PC-9 (cell line): ENCODE measurements around the gene GATAD2A. TPM values are rescaled to one million over a fixed set of nuclear protein-coding genes. Genes with fewer than 3 reads are reported as not detected.
A peak's percentile ranks its signal among the peaks of the same experiment; 100 is the strongest.

Experiments used
- BruUV-seq: library from RNA; stranded (reverse); fragments of 400-500 nt; replicated peaks from 2 replicates; lab custom pipeline; 2021; lab: Mats Ljungman, UMichigan
- CTCF ChIA-PET: fragments of 300-600 bp; sonication (Branson Sonifier 250); formaldehyde crosslinking; loops from one replicate; lab custom pipeline; 2022; ENCODE audit warnings: antibody characterized with exemption; lab: Charles Lee
- POLR2A ChIA-PET: fragments of 300-600 bp; sonication (Branson Sonifier 250); formaldehyde crosslinking; loops from one replicate; lab custom pipeline; 2022; ENCODE audit warnings: antibody characterized with exemption; ENCODE audit not compliant: unreplicated experiment; lab: Charles Lee
- DNase-seq, 2 experiments: peaks; one replicate each; pipeline versions ENCODE4 v3.0.0 to v3.0.0-alpha.2; 2015 to 2022; ENCODE audit warnings: mixed read lengths in 1 of 2
- H2AFZ ChIP-seq: fragments of 200-600 bp; sonication (generic); 2 replicates; pipeline ENCODE4 v1.8.1; 2017; ENCODE audit warnings: antibody characterized with exemption
- H3F3A ChIP-seq: fragments of 200-600 bp; sonication (generic); 2 replicates; pipeline ENCODE4 v1.8.1; 2017; ENCODE audit warnings: antibody characterized with exemption, mild to moderate bottlenecking, low read depth; ENCODE audit not compliant: insufficient read depth
- H3K27ac ChIP-seq: fragments of 200-600 bp; sonication (generic); 2 replicates; pipeline ENCODE4 v1.6.1; 2016; ENCODE audit warnings: mixed run types
- H3K27me3 ChIP-seq: fragments of 200-600 bp; sonication (generic); 2 replicates; pipeline ENCODE4 v1.6.1; 2016; ENCODE audit warnings: low read depth, mixed run types; ENCODE audit not compliant: insufficient read depth
- H3K36me3 ChIP-seq: fragments of 200-600 bp; sonication (generic); 2 replicates; pipeline ENCODE4 v1.6.1; 2016; ENCODE audit warnings: low read depth, mixed run types
- H3K4me1 ChIP-seq: fragments of 200-600 bp; sonication (generic); replicated peaks from 2 replicates; pipeline ENCODE4 v1.6.1; 2016; ENCODE audit warnings: mixed run types; ENCODE audit not compliant: insufficient read depth
- H3K4me2 ChIP-seq: fragments of 200-600 bp; sonication (generic); 2 replicates; pipeline ENCODE4 v1.6.1; 2017; ENCODE audit warnings: mixed run types
- H3K4me3 ChIP-seq: fragments of 200-600 bp; sonication (generic); 2 replicates; pipeline ENCODE4 v1.6.1; 2016; ENCODE audit warnings: mixed run types
- H3K79me2 ChIP-seq: fragments of 200-600 bp; sonication (generic); 2 replicates; pipeline ENCODE4 v1.6.1; 2017; ENCODE audit warnings: low read depth, mixed run types
- H3K9me2 ChIP-seq: fragments of 200-600 bp; sonication (generic); 2 replicates; pipeline ENCODE4 v1.8.1; 2017; ENCODE audit warnings: mild to moderate bottlenecking; ENCODE audit not compliant: insufficient read depth
- H3K9me3 ChIP-seq: fragments of 200-600 bp; sonication (generic); 2 replicates; pipeline ENCODE4 v1.8.1; 2016; ENCODE audit warnings: low read depth; ENCODE audit not compliant: insufficient read depth
- H4K20me1 ChIP-seq: fragments of 200-600 bp; sonication (generic); 2 replicates; pipeline ENCODE4 v1.8.1; 2017; ENCODE audit not compliant: insufficient read depth
- EZH2 ChIP-seq: fragments of 200-600 bp; sonication (generic); IDR thresholded peaks from 2 replicates; pipeline ENCODE4 v1.8.0; 2017; ENCODE audit warnings: antibody characterized with exemption, low read depth
- intact Hi-C: fragments of 100-400 bp; cut with micrococcal nuclease; formaldehyde crosslinking; loops from one replicate; pipeline ENCODE4 v1.10.0; 2022; ENCODE audit not compliant: unreplicated experiment
- total RNA-seq: library from RNA; stranded (reverse); gene quantifications from 2 replicates; pipeline ENCODE4 v1.2.3, GENCODE V29; 2021
- TF ChIP-seq, protein P1 (sequence below): fragments of 200-600 bp; sonication (generic); conservative IDR thresholded peaks from 2 replicates; pipeline ENCODE4 v1.6.1; 2017; ENCODE audit warnings: mixed run types, antibody characterized with exemption, mild to moderate bottlenecking, moderate library complexity

Gene GATAD2A
- total RNA-seq, 1 experiment from 2014 or later: 129 TPM

DNA sequence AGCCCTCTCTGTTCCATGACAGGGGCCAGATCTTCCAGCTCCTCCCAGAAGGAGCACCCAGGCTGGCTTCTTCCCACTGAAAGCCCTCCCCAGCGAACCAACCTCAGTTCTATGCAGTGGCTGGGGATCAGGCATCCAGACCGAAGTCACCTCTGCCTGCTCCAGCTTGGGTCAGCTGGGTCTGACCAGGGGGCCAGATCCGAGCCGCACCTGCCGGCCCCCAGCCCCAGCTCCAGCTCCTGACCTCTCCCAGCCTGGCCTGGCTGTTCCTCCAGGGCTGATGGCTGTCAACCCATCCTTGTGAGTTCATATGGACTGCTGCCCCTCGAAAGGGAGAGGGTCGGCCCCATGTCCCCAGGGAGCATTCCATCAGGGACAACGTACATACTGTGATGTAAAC is 101.9 kb downstream of the GATAD2A start:
- CTCF ChIA-PET: no interaction called here

DNA sequence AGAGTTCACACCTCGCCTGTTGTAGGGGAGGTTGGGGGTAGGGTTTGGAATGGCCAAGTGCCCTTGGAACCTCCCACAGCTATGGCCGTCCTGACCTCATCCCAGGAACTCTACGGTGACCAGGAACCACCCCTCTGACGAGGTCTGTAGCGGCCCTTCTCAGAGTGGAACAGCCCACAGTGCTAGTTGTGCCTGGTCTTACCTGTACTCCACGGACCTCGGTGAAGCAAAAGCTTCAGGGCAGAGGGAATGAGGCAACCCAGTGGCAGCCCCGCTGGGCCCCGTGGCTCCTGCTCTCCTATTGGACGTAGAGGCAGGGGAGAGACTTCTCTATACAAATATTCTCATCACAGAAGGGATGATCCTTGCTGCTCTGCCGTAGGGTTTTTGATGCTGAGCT is 102.7 kb downstream of the GATAD2A start:
- ChIA-PET CTCF (no interaction called here), POLR2A (no interaction called here)
- Histone ChIP-seq H3K4me2 (no peak overlapping the region), H3F3A (peaks cover 49% of the 10 kb centered on the region; the same call in 1 of the 2 replicates), H3K27me3 (no peaks in the 10 kb centered on the region), H3K9me2 (no peaks in the 10 kb centered on the region), H4K20me1 (no peaks in the 10 kb centered on the region; the same call in 1 of the 2 replicates), H3K9me3 (no peaks in the 10 kb centered on the region), H3K27ac (no peak overlapping the region), H3K79me2 (no peaks in the 10 kb centered on the region), H2AFZ (no peak overlapping the region), H3K36me3 (0 out of 2 replicates have a peak, but pooled peaks cover 6% of the 10 kb centered on the region), H3K4me3 (no peak overlapping the region), H3K4me1 (no peaks in the 10 kb centered on the region)
- no TSS peak for BruUV-seq
- no peak for DNase-seq
- TF ChIP-seq, protein P1, sequence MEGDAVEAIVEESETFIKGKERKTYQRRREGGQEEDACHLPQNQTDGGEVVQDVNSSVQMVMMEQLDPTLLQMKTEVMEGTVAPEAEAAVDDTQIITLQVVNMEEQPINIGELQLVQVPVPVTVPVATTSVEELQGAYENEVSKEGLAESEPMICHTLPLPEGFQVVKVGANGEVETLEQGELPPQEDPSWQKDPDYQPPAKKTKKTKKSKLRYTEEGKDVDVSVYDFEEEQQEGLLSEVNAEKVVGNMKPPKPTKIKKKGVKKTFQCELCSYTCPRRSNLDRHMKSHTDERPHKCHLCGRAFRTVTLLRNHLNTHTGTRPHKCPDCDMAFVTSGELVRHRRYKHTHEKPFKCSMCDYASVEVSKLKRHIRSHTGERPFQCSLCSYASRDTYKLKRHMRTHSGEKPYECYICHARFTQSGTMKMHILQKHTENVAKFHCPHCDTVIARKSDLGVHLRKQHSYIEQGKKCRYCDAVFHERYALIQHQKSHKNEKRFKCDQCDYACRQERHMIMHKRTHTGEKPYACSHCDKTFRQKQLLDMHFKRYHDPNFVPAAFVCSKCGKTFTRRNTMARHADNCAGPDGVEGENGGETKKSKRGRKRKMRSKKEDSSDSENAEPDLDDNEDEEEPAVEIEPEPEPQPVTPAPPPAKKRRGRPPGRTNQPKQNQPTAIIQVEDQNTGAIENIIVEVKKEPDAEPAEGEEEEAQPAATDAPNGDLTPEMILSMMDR: no peak
- TF ChIP-seq EZH2: no peak
- intact Hi-C loops: no loop called here

More for the DNA sequence above, 101.9 kb downstream of the GATAD2A start:
- H3K27ac ChIP-seq: no peak overlapping the region
- intact Hi-C loops: no loop called here
- H3K4me3 ChIP-seq: no peak overlapping the region
- no peaks in the 10 kb centered on the region for H3K4me1 ChIP-seq
- no peaks in the 10 kb centered on the region for H3K27me3 ChIP-seq
- TF ChIP-seq, protein P1: no peak
- TF ChIP-seq EZH2: no peak
- DNase-seq: no peak
- no TSS peak for BruUV-seq
- H3K4me2 ChIP-seq: no peak overlapping the region
- no peaks in the 10 kb centered on the region for H3K79me2 ChIP-seq
- 0 out of 2 replicates have a peak, but pooled peaks cover 11% of the 10 kb centered on the region for H3K36me3 ChIP-seq
- POLR2A ChIA-PET: no interaction called here
- H4K20me1 ChIP-seq: peaks cover 4% of the 10 kb centered on the region; the same call in 1 of the 2 replicates
- peaks cover 52% of the 10 kb centered on the region; the same call in 1 of the 2 replicates for H3F3A ChIP-seq
- no peak overlapping the region for H2AFZ ChIP-seq
- no peaks in the 10 kb centered on the region for H3K9me2 ChIP-seq
- H3K9me3 ChIP-seq: no peaks in the 10 kb centered on the region

DNA sequence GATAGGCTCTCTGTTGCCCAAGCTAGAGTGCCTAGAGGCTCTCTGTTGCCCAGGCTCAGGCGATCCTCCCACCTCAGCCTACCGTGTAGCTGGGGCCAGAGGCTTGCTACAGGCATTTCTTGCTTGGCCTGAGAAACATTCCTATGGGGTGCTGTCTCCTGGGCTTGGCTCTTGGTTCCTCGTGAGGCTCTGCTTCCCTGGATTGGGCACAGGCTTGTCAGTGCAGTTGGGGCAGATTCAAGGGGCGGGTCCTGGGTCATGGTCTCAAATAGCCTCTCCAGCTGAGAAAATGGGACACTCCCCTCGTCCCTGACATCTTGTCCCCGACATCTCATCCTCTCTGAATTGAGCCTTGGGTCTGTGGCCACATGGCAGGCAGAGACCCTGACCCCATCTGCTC is 105.0 kb downstream of the GATAD2A start:
- no peak overlapping the region for H3K27ac ChIP-seq
- H3F3A ChIP-seq: peaks cover 38% of the 10 kb centered on the region; the same call in 1 of the 2 replicates
- H3K9me2 ChIP-seq: no peaks in the 10 kb centered on the region
- H3K4me2 ChIP-seq: no peak overlapping the region
- DNase-seq: peak in 1 of 2 experiments; percentile 20
- no peaks in the 10 kb centered on the region for H3K9me3 ChIP-seq
- no peaks in the 10 kb centered on the region for H3K27me3 ChIP-seq
- intact Hi-C loops: no loop called here
- ChIA-PET CTCF (no interaction called here), POLR2A (interaction anchor here (0.6 kb wide), 2 partner anchors 31 to 443 kb away, joined by 4 to 19 read pairs; no protein-coding TSS in a partner anchor)
- H4K20me1 ChIP-seq: no peaks in the 10 kb centered on the region
- H3K4me1 ChIP-seq: no peaks in the 10 kb centered on the region
- no peak overlapping the region for H2AFZ ChIP-seq
- H3K79me2 ChIP-seq: no peaks in the 10 kb centered on the region
- TF ChIP-seq, protein P1: no peak
- TF ChIP-seq EZH2: no peak
- H3K36me3 ChIP-seq: no peaks in the 10 kb centered on the region
- H3K4me3 ChIP-seq: no peak overlapping the region
- no TSS peak for BruUV-seq
